Trophoblast cell (in vitro differentiated cells and primary cell): ENCODE measurements around the gene MAP4K4.
A peak's percentile ranks its signal among the peaks of the same experiment; 100 is the strongest.

Source experiments
- DNase-seq, 2 donors: peaks; one replicate each; pipeline ENCODE4 v3.0.0-alpha.2; 2016
- H2AFZ ChIP-seq: 2 replicates; pipeline ENCODE4 v1.6.1; 2013; ENCODE audit warnings: low read length, moderate library complexity, mild to moderate bottlenecking; ENCODE audit not compliant: insufficient read depth, poor library complexity
- H2AK5ac ChIP-seq: 2 replicates; pipeline ENCODE4 v1.6.1; 2013; ENCODE audit warnings: mild to moderate bottlenecking, low read length
- H2BK120ac ChIP-seq: 2 replicates; pipeline ENCODE4 v1.6.1; 2013; ENCODE audit warnings: low read length, mild to moderate bottlenecking, moderate library complexity; ENCODE audit not compliant: insufficient read depth, poor library complexity
- H2BK12ac ChIP-seq: 2 replicates; pipeline ENCODE4 v1.6.1; 2013; ENCODE audit warnings: mild to moderate bottlenecking, low read length, moderate library complexity
- H2BK5ac ChIP-seq: 2 replicates; pipeline ENCODE4 v1.6.1; 2013; ENCODE audit warnings: low read length, low read depth, moderate library complexity, mild to moderate bottlenecking; ENCODE audit not compliant: poor library complexity
- H3K14ac ChIP-seq: 2 replicates; pipeline ENCODE4 v1.6.1; 2013; ENCODE audit warnings: mild to moderate bottlenecking, low read length
- H3K18ac ChIP-seq: 2 replicates; pipeline ENCODE4 v1.6.1; 2013; ENCODE audit warnings: mild to moderate bottlenecking, low read length
- H3K23ac ChIP-seq: 2 replicates; pipeline ENCODE4 v1.6.1; 2013; ENCODE audit warnings: low read length
- H3K27ac ChIP-seq: 2 replicates; pipeline ENCODE4 v1.5.1; 2013; ENCODE audit warnings: low read depth, mild to moderate bottlenecking, inconsistent platforms, low read length, moderate library complexity
- H3K27me3 ChIP-seq: 2 replicates; pipeline ENCODE4 v1.6.1; 2013; ENCODE audit warnings: inconsistent platforms, mild to moderate bottlenecking, low read length, moderate library complexity; ENCODE audit not compliant: insufficient read depth
- H3K36me3 ChIP-seq, 2 experiments: 1 replicate in 1 of 2; 2 replicates in 1 of 2; pipeline ENCODE4 v1.6.1; 2013; ENCODE audit warnings: low read length in 2 of 2, mild to moderate bottlenecking in 2 of 2, moderate library complexity in 1 of 2; ENCODE audit not compliant: insufficient read depth in 2 of 2, control insufficient read depth in 1 of 2
- H3K4ac ChIP-seq: 2 replicates; pipeline ENCODE4 v1.6.1; 2013; ENCODE audit warnings: low read depth, mild to moderate bottlenecking, low read length, moderate library complexity
- H3K4me1 ChIP-seq, 2 experiments: 1 replicate in 1 of 2; 2 replicates in 1 of 2; pipeline ENCODE4 v1.6.1; 2013; ENCODE audit warnings: low read length in 2 of 2, mild to moderate bottlenecking in 2 of 2, moderate library complexity in 1 of 2; ENCODE audit not compliant: insufficient read depth in 2 of 2, control insufficient read depth in 1 of 2
- H3K4me2 ChIP-seq: 2 replicates; pipeline ENCODE4 v1.6.1; 2013; ENCODE audit warnings: inconsistent platforms, mild to moderate bottlenecking, low read length, moderate library complexity
- H3K4me3 ChIP-seq: 2 replicates; pipeline ENCODE4 v1.5.1; 2013; ENCODE audit warnings: mild to moderate bottlenecking, low read depth, low read length, inconsistent platforms
- H3K79me1 ChIP-seq: one replicate; pipeline ENCODE4 v1.6.1; 2013; ENCODE audit warnings: low read length
- H3K79me2 ChIP-seq: 2 replicates; pipeline ENCODE4 v1.6.1; 2013; ENCODE audit warnings: low read length, mild to moderate bottlenecking; ENCODE audit not compliant: control insufficient read depth, insufficient read depth, poor library complexity
- H3K9ac ChIP-seq: 2 replicates; pipeline ENCODE4 v1.6.1; 2013; ENCODE audit warnings: mild to moderate bottlenecking, low read length
- H3K9me3 ChIP-seq: 2 replicates; pipeline ENCODE4 v1.6.1; 2013; ENCODE audit warnings: low read depth, mild to moderate bottlenecking, control low read depth, inconsistent platforms, low read length; ENCODE audit not compliant: insufficient read depth
- H4K12ac ChIP-seq: 2 replicates; pipeline ENCODE4 v1.6.1; 2013; ENCODE audit warnings: low read depth, mild to moderate bottlenecking, low read length, moderate library complexity
- H4K8ac ChIP-seq: 2 replicates; pipeline ENCODE4 v1.6.1; 2013; ENCODE audit warnings: low read depth, mild to moderate bottlenecking, low read length, moderate library complexity
- H4K91ac ChIP-seq: one replicate; pipeline ENCODE4 v1.6.1; 2013; ENCODE audit warnings: low read depth, mild to moderate bottlenecking, low read length, moderate library complexity
- WGBS: extraction: QIAGEN DNeasy Blood & Tissue Kit; methylation state at CpG from one replicate; pipeline ENCODE4 v1.1.7; 2013; ENCODE audit warnings: missing lambda C conversion rate; ENCODE audit not compliant: insufficient read length, insufficient coverage; ENCODE audit errors: extremely low coverage; 5-methylcytosine and 5-hydroxymethylcytosine counted together

Gene MAP4K4

GRCh38 chr2:101725038-101725437 lies 27.5 kb downstream of the MAP4K4 start:
- Histone ChIP-seq H3K36me3 (peaks cover 2 to 5% of the 10 kb centered on the region in 2 experiments), H3K9ac (no peak overlapping the region)

GRCh38 chr2:101725515-101726192 lies 28.1 kb downstream of the MAP4K4 start:
- no peak overlapping the region for H4K91ac ChIP-seq
- no peak overlapping the region for H3K4me2 ChIP-seq
- DNase-seq: no peak
- no peak overlapping the region for H3K23ac ChIP-seq
- H3K79me2 ChIP-seq: peaks cover 16% of the 10 kb centered on the region
- peak overlapping the region; percentile 16 for H3K4ac ChIP-seq
- no peaks in the 10 kb centered on the region for H3K27me3 ChIP-seq
- no peak overlapping the region for H3K4me3 ChIP-seq
- peaks cover 2 to 5% of the 10 kb centered on the region in 2 experiments for H3K36me3 ChIP-seq
- no peak overlapping the region for H2BK12ac ChIP-seq
- peaks cover 2% of the 10 kb centered on the region for H3K9me3 ChIP-seq
- H2AFZ ChIP-seq: no peak overlapping the region
- H2AK5ac ChIP-seq: no peak overlapping the region
- H4K12ac ChIP-seq: no peak overlapping the region
- no peak overlapping the region for H3K14ac ChIP-seq
- peaks cover 0 to 8% of the 10 kb centered on the region in 2 experiments for H3K4me1 ChIP-seq
- no peak overlapping the region for H2BK5ac ChIP-seq
- WGBS: no CpG with 5 or more reads among the region's 5 CpGs
- H3K9ac ChIP-seq: no peak overlapping the region
- H4K8ac ChIP-seq: no peak overlapping the region
- no peak overlapping the region for H2BK120ac ChIP-seq
- no peaks in the 10 kb centered on the region for H3K79me1 ChIP-seq
- no peak overlapping the region for H3K18ac ChIP-seq
- H3K27ac ChIP-seq: no peak overlapping the region

More at GRCh38 chr2:101725038-101725437, 27.5 kb downstream of the MAP4K4 start:
- Histone ChIP-seq H3K18ac (no peak overlapping the region), H3K4me1 (peaks cover 0 to 8% of the 10 kb centered on the region in 2 experiments), H3K23ac (no peak overlapping the region), H3K27me3 (no peaks in the 10 kb centered on the region), H2BK5ac (no peak overlapping the region), H2AK5ac (no peak overlapping the region), H3K14ac (no peak overlapping the region), H2AFZ (no peak overlapping the region), H2BK120ac (no peak overlapping the region), H4K12ac (no peak overlapping the region), H2BK12ac (no peak overlapping the region), H3K4ac (peak overlapping the region; percentile 33), H3K4me3 (no peak overlapping the region), H3K79me1 (no peaks in the 10 kb centered on the region), H4K8ac (no peak overlapping the region), H3K79me2 (peaks cover 11% of the 10 kb centered on the region), H3K27ac (no peak overlapping the region), H3K4me2 (no peak overlapping the region), H4K91ac (no peak overlapping the region), H3K9me3 (peaks cover 2% of the 10 kb centered on the region)
- peak in 1 of 2 donors; percentile 25 for DNase-seq
- WGBS: no CpG with 5 or more reads among the region's 3 CpGs

GRCh38 chr2:101728865-101729264 lies 31.4 kb downstream of the MAP4K4 start:
- Histone ChIP-seq H3K4me1 (peaks cover 8 to 16% of the 10 kb centered on the region in 2 experiments), H3K18ac (no peak overlapping the region), H3K79me2 (peaks cover 27% of the 10 kb centered on the region), H3K4ac (peak overlapping the region; percentile 12), H3K36me3 (peaks cover 2 to 5% of the 10 kb centered on the region in 2 experiments), H4K91ac (no peak overlapping the region), H3K27ac (no peak overlapping the region), H3K14ac (no peak overlapping the region), H4K12ac (no peak overlapping the region), H2AFZ (no peak overlapping the region), H3K27me3 (no peaks in the 10 kb centered on the region), H2BK12ac (no peak overlapping the region), H2BK120ac (no peak overlapping the region), H3K4me3 (no peak overlapping the region), H4K8ac (no peak overlapping the region), H3K23ac (no peak overlapping the region), H3K4me2 (no peak overlapping the region), H2BK5ac (no peak overlapping the region), H3K9me3 (peaks cover 2% of the 10 kb centered on the region), H2AK5ac (no peak overlapping the region), H3K9ac (no peak overlapping the region), H3K79me1 (no peaks in the 10 kb centered on the region)
- no peak for DNase-seq
- no CpG with 5 or more reads among the region's 1 CpG for WGBS

GRCh38 chr2:101729521-101730190 lies 32.1 kb downstream of the MAP4K4 start:
- Histone ChIP-seq H3K4ac (peak overlapping the region; percentile 88), H3K9me3 (peaks cover 2% of the 10 kb centered on the region), H4K91ac (no peak overlapping the region), H3K14ac (no peak overlapping the region), H3K9ac (no peak overlapping the region), H2AK5ac (no peak overlapping the region), H3K4me1 (peaks cover 8 to 13% of the 10 kb centered on the region in 2 experiments), H3K23ac (no peak overlapping the region), H3K4me3 (no peak overlapping the region), H4K12ac (no peak overlapping the region), H3K36me3 (peaks cover 2 to 5% of the 10 kb centered on the region in 2 experiments), H2BK120ac (no peak overlapping the region), H3K27me3 (no peaks in the 10 kb centered on the region), H2BK5ac (no peak overlapping the region), H3K79me2 (peaks cover 30% of the 10 kb centered on the region), H3K79me1 (no peaks in the 10 kb centered on the region), H3K18ac (no peak overlapping the region), H3K27ac (no peak overlapping the region), H3K4me2 (no peak overlapping the region), H4K8ac (no peak overlapping the region), H2AFZ (no peak overlapping the region), H2BK12ac (no peak overlapping the region)
- no CpG with 5 or more reads among the region's 10 CpGs for WGBS
- DNase-seq: peak; percentile 38 to 57
